WTC11 (cell line): Measurements from ENCODE around the gene JOSD1. TPM values are rescaled to one million over a fixed set of nuclear protein-coding genes. Genes with fewer than 3 reads are reported as not detected.

Experiments
- ATAC-seq: fragments of 200-7000 bp; cut with Tn5 transposase; 2 replicates; pipeline ENCODE4 v1.10.0; 2021; ENCODE audit warnings: mild to moderate bottlenecking, moderate library complexity
- CTCF ChIA-PET: fragments of 300-600 bp; sonication (Branson Sonifier 250); formaldehyde crosslinking; loops from one replicate; lab custom pipeline; 2021; ENCODE audit warnings: antibody characterized with exemption; lab: Charles Lee
- POLR2A ChIA-PET: fragments of 350-600 bp; sonication (Branson Sonifier 250); formaldehyde crosslinking; loops from one replicate; lab custom pipeline; 2021; ENCODE audit warnings: antibody characterized with exemption; lab: Charles Lee
- DNase-seq: peaks from one replicate; pipeline ENCODE4 v3.0.0; 2021; ENCODE audit warnings: low spot score
- H3K27ac Mint-ChIP-seq: 2 replicates; pipeline ENCODE4 v1.8.0; 2021; ENCODE audit warnings: mixed read lengths
- H3K27me3 Mint-ChIP-seq: 2 replicates; pipeline ENCODE4 v1.8.0; 2021; ENCODE audit warnings: low read depth, mild to moderate bottlenecking, moderate library complexity, mixed read lengths
- H3K36me3 Mint-ChIP-seq: 2 replicates; pipeline ENCODE4 v1.8.0; 2021; ENCODE audit warnings: mixed read lengths
- H3K4me1 Mint-ChIP-seq: 2 replicates; pipeline ENCODE4 v1.8.0; 2022; ENCODE audit warnings: mixed read lengths
- H3K4me3 Mint-ChIP-seq: 2 replicates; pipeline ENCODE4 v1.8.0; 2021; ENCODE audit warnings: mild to moderate bottlenecking, moderate library complexity, mixed read lengths
- H3K9me3 Mint-ChIP-seq: 2 replicates; pipeline ENCODE4 v1.8.0; 2021; ENCODE audit warnings: mixed read lengths
- CBFB ChIP-seq: sonication (generic); formaldehyde crosslinking; IDR thresholded peaks from 2 replicates; pipeline ENCODE4 v1.8.1; 2022; ENCODE audit warnings: mild to moderate bottlenecking, low read depth, missing genetic modification reagents
- ETV6 ChIP-seq: sonication (generic); formaldehyde crosslinking; IDR thresholded peaks from 2 replicates; pipeline ENCODE4 v1.8.1; 2022; ENCODE audit warnings: mild to moderate bottlenecking, missing genetic modification reagents
- GTF2I ChIP-seq: fragments of 250-450 bp; sonication (Bioruptor Pico); conservative IDR thresholded peaks from 2 replicates; pipeline ENCODE4 v1.4.0; 2021; ENCODE audit warnings: mild to moderate bottlenecking
- MXD4 ChIP-seq: fragments of 250-450 bp; sonication (Bioruptor Pico); IDR thresholded peaks from 2 replicates; pipeline ENCODE4 v1.8.0; 2021; ENCODE audit warnings: mild to moderate bottlenecking, moderate library complexity, borderline replicate concordance
- NR2C2 ChIP-seq: sonication (generic); formaldehyde crosslinking; IDR thresholded peaks from 2 replicates; pipeline ENCODE4 v1.8.0; 2022; ENCODE audit warnings: mild to moderate bottlenecking, missing genetic modification reagents
- TP53 ChIP-seq: sonication (generic); formaldehyde crosslinking; IDR thresholded peaks from 2 replicates; pipeline ENCODE4 v1.8.1; 2023; ENCODE audit warnings: mild to moderate bottlenecking, missing genetic modification reagents
- ZNF121 ChIP-seq: sonication (generic); formaldehyde crosslinking; IDR thresholded peaks from 2 replicates; pipeline ENCODE4 v1.8.0; 2023; ENCODE audit warnings: missing genetic modification reagents
- ZNF671 ChIP-seq: fragments of 250-450 bp; sonication (Bioruptor Pico); IDR thresholded peaks from 2 replicates; pipeline ENCODE4 v1.8.0; 2021; ENCODE audit warnings: mild to moderate bottlenecking
- total RNA-seq: library from RNA; stranded (reverse); gene quantifications from 3 replicates; pipeline ENCODE4 v1.2.3, GENCODE V29; 2021
- TF ChIP-seq, protein P1 (sequence below): fragments of 250-450 bp; sonication (Bioruptor Pico); IDR thresholded peaks from 2 replicates; pipeline ENCODE4 v1.9.0; 2021; ENCODE audit warnings: mild to moderate bottlenecking
- TF ChIP-seq, protein P2 (sequence below): sonication (generic); formaldehyde crosslinking; IDR thresholded peaks from 2 replicates; pipeline ENCODE4 v1.8.0; 2023; ENCODE audit warnings: missing genetic modification reagents, mild to moderate bottlenecking, borderline replicate concordance
- TF ChIP-seq, protein P3 (sequence below): sonication (generic); formaldehyde crosslinking; IDR thresholded peaks from 2 replicates; pipeline ENCODE4 v1.8.1; 2022; ENCODE audit warnings: low read depth, mild to moderate bottlenecking, moderate library complexity, missing genetic modification reagents, borderline replicate concordance
- TF ChIP-seq, protein P4 (sequence below): sonication (generic); formaldehyde crosslinking; IDR thresholded peaks from 2 replicates; pipeline ENCODE4 v1.8.0; 2023; ENCODE audit warnings: missing genetic modification reagents
- TF ChIP-seq, protein P5 (sequence below): fragments of 200-600 bp; IDR thresholded peaks from 2 replicates; pipeline ENCODE4 v1.8.0; 2022; ENCODE audit warnings: antibody characterized with exemption
- TF ChIP-seq, protein P6 (sequence below): sonication (generic); formaldehyde crosslinking; IDR thresholded peaks from 2 replicates; pipeline ENCODE4 v1.8.1; 2023; ENCODE audit warnings: mild to moderate bottlenecking, missing genetic modification reagents
- TF ChIP-seq, protein P7 (sequence below): sonication (generic); formaldehyde crosslinking; IDR thresholded peaks from 2 replicates; pipeline ENCODE4 v1.8.1; 2023; ENCODE audit warnings: mild to moderate bottlenecking, missing genetic modification reagents
- TF ChIP-seq, protein P8 (sequence below): fragments of 250-450 bp; sonication (Bioruptor Pico); IDR thresholded peaks from 2 replicates; pipeline ENCODE4 v1.9.0; 2021; ENCODE audit warnings: mild to moderate bottlenecking, borderline replicate concordance

JOSD1 gene
- total RNA-seq, 1 experiment from 2014 or later = 24.5 TPM

DNA sequence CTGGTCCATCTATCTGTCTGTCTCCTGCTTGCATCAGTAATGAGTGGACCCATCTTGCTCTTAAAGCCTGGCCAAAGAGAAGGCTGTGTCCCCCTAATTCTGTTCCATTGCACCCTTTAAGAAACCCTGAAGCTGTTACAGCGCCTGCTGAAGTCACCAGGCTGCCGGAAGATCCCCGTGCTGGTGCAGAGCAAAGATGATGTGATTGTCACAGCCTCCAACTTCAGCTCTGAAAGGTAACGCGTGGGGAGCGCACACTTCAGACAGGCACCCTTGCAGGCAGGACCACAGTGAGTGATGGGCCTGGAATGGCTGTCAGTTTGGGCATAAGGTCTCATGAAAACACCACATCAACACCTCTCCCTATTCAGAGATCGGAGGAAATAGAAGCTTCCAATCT, 23.4 kb upstream of the JOSD1 start (continued):
- TF ChIP-seq, protein P1, sequence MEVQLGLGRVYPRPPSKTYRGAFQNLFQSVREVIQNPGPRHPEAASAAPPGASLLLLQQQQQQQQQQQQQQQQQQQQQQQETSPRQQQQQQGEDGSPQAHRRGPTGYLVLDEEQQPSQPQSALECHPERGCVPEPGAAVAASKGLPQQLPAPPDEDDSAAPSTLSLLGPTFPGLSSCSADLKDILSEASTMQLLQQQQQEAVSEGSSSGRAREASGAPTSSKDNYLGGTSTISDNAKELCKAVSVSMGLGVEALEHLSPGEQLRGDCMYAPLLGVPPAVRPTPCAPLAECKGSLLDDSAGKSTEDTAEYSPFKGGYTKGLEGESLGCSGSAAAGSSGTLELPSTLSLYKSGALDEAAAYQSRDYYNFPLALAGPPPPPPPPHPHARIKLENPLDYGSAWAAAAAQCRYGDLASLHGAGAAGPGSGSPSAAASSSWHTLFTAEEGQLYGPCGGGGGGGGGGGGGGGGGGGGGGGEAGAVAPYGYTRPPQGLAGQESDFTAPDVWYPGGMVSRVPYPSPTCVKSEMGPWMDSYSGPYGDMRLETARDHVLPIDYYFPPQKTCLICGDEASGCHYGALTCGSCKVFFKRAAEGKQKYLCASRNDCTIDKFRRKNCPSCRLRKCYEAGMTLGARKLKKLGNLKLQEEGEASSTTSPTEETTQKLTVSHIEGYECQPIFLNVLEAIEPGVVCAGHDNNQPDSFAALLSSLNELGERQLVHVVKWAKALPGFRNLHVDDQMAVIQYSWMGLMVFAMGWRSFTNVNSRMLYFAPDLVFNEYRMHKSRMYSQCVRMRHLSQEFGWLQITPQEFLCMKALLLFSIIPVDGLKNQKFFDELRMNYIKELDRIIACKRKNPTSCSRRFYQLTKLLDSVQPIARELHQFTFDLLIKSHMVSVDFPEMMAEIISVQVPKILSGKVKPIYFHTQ (CRISPR knock-in tag) = no peak
- TF ChIP-seq ZNF121 (CRISPR knock-in tag) = no peak
- no peak for TF ChIP-seq ZNF671 (CRISPR knock-in tag)
- TF ChIP-seq, protein P2, sequence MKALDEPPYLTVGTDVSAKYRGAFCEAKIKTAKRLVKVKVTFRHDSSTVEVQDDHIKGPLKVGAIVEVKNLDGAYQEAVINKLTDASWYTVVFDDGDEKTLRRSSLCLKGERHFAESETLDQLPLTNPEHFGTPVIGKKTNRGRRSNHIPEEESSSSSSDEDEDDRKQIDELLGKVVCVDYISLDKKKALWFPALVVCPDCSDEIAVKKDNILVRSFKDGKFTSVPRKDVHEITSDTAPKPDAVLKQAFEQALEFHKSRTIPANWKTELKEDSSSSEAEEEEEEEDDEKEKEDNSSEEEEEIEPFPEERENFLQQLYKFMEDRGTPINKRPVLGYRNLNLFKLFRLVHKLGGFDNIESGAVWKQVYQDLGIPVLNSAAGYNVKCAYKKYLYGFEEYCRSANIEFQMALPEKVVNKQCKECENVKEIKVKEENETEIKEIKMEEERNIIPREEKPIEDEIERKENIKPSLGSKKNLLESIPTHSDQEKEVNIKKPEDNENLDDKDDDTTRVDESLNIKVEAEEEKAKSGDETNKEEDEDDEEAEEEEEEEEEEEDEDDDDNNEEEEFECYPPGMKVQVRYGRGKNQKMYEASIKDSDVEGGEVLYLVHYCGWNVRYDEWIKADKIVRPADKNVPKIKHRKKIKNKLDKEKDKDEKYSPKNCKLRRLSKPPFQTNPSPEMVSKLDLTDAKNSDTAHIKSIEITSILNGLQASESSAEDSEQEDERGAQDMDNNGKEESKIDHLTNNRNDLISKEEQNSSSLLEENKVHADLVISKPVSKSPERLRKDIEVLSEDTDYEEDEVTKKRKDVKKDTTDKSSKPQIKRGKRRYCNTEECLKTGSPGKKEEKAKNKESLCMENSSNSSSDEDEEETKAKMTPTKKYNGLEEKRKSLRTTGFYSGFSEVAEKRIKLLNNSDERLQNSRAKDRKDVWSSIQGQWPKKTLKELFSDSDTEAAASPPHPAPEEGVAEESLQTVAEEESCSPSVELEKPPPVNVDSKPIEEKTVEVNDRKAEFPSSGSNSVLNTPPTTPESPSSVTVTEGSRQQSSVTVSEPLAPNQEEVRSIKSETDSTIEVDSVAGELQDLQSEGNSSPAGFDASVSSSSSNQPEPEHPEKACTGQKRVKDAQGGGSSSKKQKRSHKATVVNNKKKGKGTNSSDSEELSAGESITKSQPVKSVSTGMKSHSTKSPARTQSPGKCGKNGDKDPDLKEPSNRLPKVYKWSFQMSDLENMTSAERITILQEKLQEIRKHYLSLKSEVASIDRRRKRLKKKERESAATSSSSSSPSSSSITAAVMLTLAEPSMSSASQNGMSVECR = no peak
- TF ChIP-seq, protein P3, sequence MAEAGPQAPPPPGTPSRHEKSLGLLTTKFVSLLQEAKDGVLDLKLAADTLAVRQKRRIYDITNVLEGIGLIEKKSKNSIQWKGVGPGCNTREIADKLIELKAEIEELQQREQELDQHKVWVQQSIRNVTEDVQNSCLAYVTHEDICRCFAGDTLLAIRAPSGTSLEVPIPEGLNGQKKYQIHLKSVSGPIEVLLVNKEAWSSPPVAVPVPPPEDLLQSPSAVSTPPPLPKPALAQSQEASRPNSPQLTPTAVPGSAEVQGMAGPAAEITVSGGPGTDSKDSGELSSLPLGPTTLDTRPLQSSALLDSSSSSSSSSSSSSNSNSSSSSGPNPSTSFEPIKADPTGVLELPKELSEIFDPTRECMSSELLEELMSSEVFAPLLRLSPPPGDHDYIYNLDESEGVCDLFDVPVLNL (CRISPR knock-in tag) = no peak
- no peak for TF ChIP-seq ETV6
- TF ChIP-seq, protein P4, sequence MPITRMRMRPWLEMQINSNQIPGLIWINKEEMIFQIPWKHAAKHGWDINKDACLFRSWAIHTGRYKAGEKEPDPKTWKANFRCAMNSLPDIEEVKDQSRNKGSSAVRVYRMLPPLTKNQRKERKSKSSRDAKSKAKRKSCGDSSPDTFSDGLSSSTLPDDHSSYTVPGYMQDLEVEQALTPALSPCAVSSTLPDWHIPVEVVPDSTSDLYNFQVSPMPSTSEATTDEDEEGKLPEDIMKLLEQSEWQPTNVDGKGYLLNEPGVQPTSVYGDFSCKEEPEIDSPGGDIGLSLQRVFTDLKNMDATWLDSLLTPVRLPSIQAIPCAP (CRISPR knock-in tag) = no peak
- no peak for TF ChIP-seq MXD4 (CRISPR knock-in tag)
- TF ChIP-seq TP53 = no peak

DNA sequence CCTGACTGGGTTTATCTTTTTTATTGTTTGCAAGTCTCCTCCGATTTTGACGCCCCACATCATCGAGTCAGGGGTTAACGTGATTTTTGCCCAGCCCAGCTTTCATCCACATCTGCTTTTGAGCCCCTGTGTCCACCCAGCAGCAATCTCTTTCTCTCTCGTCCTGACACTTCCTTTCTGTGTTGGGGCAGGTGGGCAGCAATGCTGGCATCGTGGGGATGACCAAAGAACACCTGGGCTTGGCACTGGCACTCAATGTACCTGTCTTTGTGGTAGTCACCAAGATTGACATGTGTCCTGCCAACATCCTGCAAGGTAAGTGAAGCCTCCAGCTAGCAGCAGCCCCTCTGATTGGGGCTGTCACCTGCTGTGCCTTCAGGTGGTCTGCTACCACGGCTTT, 20.8 kb upstream of the JOSD1 start:
- TF ChIP-seq CBFB (CRISPR knock-in tag) (no peak), NR2C2 (CRISPR knock-in tag) (no peak), GTF2I (CRISPR knock-in tag) (no peak)
- TF ChIP-seq, protein P5, sequence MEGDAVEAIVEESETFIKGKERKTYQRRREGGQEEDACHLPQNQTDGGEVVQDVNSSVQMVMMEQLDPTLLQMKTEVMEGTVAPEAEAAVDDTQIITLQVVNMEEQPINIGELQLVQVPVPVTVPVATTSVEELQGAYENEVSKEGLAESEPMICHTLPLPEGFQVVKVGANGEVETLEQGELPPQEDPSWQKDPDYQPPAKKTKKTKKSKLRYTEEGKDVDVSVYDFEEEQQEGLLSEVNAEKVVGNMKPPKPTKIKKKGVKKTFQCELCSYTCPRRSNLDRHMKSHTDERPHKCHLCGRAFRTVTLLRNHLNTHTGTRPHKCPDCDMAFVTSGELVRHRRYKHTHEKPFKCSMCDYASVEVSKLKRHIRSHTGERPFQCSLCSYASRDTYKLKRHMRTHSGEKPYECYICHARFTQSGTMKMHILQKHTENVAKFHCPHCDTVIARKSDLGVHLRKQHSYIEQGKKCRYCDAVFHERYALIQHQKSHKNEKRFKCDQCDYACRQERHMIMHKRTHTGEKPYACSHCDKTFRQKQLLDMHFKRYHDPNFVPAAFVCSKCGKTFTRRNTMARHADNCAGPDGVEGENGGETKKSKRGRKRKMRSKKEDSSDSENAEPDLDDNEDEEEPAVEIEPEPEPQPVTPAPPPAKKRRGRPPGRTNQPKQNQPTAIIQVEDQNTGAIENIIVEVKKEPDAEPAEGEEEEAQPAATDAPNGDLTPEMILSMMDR = no peak
- TF ChIP-seq, protein P6, sequence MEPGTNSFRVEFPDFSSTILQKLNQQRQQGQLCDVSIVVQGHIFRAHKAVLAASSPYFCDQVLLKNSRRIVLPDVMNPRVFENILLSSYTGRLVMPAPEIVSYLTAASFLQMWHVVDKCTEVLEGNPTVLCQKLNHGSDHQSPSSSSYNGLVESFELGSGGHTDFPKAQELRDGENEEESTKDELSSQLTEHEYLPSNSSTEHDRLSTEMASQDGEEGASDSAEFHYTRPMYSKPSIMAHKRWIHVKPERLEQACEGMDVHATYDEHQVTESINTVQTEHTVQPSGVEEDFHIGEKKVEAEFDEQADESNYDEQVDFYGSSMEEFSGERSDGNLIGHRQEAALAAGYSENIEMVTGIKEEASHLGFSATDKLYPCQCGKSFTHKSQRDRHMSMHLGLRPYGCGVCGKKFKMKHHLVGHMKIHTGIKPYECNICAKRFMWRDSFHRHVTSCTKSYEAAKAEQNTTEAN (CRISPR knock-in tag) = no peak
- TF ChIP-seq, protein P7, sequence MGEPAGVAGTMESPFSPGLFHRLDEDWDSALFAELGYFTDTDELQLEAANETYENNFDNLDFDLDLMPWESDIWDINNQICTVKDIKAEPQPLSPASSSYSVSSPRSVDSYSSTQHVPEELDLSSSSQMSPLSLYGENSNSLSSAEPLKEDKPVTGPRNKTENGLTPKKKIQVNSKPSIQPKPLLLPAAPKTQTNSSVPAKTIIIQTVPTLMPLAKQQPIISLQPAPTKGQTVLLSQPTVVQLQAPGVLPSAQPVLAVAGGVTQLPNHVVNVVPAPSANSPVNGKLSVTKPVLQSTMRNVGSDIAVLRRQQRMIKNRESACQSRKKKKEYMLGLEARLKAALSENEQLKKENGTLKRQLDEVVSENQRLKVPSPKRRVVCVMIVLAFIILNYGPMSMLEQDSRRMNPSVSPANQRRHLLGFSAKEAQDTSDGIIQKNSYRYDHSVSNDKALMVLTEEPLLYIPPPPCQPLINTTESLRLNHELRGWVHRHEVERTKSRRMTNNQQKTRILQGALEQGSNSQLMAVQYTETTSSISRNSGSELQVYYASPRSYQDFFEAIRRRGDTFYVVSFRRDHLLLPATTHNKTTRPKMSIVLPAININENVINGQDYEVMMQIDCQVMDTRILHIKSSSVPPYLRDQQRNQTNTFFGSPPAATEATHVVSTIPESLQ (CRISPR knock-in tag) = no peak
- TF ChIP-seq, protein P8, sequence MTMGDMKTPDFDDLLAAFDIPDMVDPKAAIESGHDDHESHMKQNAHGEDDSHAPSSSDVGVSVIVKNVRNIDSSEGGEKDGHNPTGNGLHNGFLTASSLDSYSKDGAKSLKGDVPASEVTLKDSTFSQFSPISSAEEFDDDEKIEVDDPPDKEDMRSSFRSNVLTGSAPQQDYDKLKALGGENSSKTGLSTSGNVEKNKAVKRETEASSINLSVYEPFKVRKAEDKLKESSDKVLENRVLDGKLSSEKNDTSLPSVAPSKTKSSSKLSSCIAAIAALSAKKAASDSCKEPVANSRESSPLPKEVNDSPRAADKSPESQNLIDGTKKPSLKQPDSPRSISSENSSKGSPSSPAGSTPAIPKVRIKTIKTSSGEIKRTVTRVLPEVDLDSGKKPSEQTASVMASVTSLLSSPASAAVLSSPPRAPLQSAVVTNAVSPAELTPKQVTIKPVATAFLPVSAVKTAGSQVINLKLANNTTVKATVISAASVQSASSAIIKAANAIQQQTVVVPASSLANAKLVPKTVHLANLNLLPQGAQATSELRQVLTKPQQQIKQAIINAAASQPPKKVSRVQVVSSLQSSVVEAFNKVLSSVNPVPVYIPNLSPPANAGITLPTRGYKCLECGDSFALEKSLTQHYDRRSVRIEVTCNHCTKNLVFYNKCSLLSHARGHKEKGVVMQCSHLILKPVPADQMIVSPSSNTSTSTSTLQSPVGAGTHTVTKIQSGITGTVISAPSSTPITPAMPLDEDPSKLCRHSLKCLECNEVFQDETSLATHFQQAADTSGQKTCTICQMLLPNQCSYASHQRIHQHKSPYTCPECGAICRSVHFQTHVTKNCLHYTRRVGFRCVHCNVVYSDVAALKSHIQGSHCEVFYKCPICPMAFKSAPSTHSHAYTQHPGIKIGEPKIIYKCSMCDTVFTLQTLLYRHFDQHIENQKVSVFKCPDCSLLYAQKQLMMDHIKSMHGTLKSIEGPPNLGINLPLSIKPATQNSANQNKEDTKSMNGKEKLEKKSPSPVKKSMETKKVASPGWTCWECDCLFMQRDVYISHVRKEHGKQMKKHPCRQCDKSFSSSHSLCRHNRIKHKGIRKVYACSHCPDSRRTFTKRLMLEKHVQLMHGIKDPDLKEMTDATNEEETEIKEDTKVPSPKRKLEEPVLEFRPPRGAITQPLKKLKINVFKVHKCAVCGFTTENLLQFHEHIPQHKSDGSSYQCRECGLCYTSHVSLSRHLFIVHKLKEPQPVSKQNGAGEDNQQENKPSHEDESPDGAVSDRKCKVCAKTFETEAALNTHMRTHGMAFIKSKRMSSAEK (CRISPR knock-in tag) = no peak
- TF ChIP-seq, all 79 proteins: peak for 0
- Mint-ChIP-seq H3K9me3 (no peaks in the 10 kb centered on the region), H3K36me3 (peaks cover 70% of the 10 kb centered on the region), H3K4me1 (peaks cover 4% of the 10 kb centered on the region; the same call in 1 of the 2 replicates), H3K27me3 (no peaks in the 10 kb centered on the region), H3K4me3 (no peak overlapping the region), H3K27ac (peak overlapping the region; percentile 48)
- no peak for ATAC-seq
- ChIA-PET CTCF (interaction anchor here (1.0 kb wide), 1 partner anchor 48 kb away, joined by 4 read pairs; no protein-coding TSS in a partner anchor), POLR2A (no interaction called here)
- no peak for DNase-seq
